Glutamatergic neuron (in vitro differentiated cells): ENCODE results near the gene LRRC36. TPM values are rescaled to one million over a fixed set of nuclear protein-coding genes. Genes with fewer than 3 reads are reported as not detected.
"Not testable (repeated sequence)": the region's sequence is repeated elsewhere in the genome, so short reads cannot be mapped to it uniquely, and the experiment has no call there.

Experiments used
- DNase-seq: peaks from one replicate; pipeline ENCODE4 v3.0.0; 2022
- H3K27ac Mint-ChIP-seq: one replicate; pipeline ENCODE4 v1.8.0; 2020; ENCODE audit warnings: mild to moderate bottlenecking, mixed read lengths, inconsistent platforms; ENCODE audit not compliant: unreplicated experiment
- H3K27me3 Mint-ChIP-seq: one replicate; pipeline ENCODE4 v1.8.0; 2020; ENCODE audit warnings: mild to moderate bottlenecking, moderate library complexity, mixed read lengths, inconsistent platforms; ENCODE audit not compliant: unreplicated experiment
- H3K36me3 Mint-ChIP-seq: one replicate; pipeline ENCODE4 v1.8.0; 2020; ENCODE audit warnings: mild to moderate bottlenecking, mixed read lengths, inconsistent platforms; ENCODE audit not compliant: unreplicated experiment
- H3K4me1 Mint-ChIP-seq: one replicate; pipeline ENCODE4 v1.8.0; 2020; ENCODE audit warnings: mild to moderate bottlenecking, low read depth, mixed read lengths, inconsistent platforms; ENCODE audit not compliant: unreplicated experiment
- H3K4me3 Mint-ChIP-seq: one replicate; pipeline ENCODE4 v1.8.0; 2020; ENCODE audit warnings: mild to moderate bottlenecking, mixed read lengths, inconsistent platforms; ENCODE audit not compliant: unreplicated experiment
- H3K9me3 Mint-ChIP-seq: one replicate; pipeline ENCODE4 v1.8.0; 2020; ENCODE audit warnings: mild to moderate bottlenecking, moderate library complexity, mixed read lengths, inconsistent platforms; ENCODE audit not compliant: unreplicated experiment
- CTCF ChIP-seq: fragments of 200-600 bp; sonication (generic); IDR thresholded peaks from one replicate; pipeline ENCODE4 v1.5.0; 2021; ENCODE audit not compliant: partially characterized antibody, unreplicated experiment
- total RNA-seq: library from RNA; stranded (reverse); fragmentation: NEBNext Ultra II Directional; extraction: Animal tissue kit (Norgen Biotek cat#: 25700); gene quantifications from one replicate; pipeline ENCODE4 v1.2.1, GENCODE V29; 2021; ENCODE audit not compliant: unreplicated experiment

Gene LRRC36
- total RNA-seq, 1 donor from 2014 or later: not detected

DNA sequence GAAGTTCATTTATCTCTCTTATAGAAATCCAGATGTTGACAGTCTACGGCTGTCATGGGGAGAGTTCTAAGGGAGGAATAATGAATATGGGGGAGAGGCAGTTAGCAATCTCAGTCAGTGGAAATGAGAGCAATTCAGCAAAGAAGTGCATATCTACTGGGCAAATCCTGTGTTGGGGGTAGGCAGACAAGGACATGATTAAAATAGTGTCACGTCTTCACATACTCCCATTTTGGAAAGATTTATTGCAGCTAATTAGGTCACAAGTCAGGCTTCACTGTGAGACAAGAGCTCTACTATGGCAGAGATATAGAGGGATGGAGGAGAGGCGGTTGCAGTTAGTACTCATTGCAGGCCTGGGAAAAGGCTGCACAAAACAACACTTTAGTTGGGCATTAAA, 29.8 kb downstream of the LRRC36 start:
- Mint-ChIP-seq H3K4me1 (peaks cover 3% of the 10 kb centered on the region), H3K4me3 (no peak overlapping the region), H3K9me3 (peaks cover 2% of the 10 kb centered on the region), H3K27ac (no peak overlapping the region), H3K27me3 (peaks cover 5% of the 10 kb centered on the region), H3K36me3 (no peaks in the 10 kb centered on the region)
- no peak for DNase-seq
- TF ChIP-seq CTCF: no peak

DNA sequence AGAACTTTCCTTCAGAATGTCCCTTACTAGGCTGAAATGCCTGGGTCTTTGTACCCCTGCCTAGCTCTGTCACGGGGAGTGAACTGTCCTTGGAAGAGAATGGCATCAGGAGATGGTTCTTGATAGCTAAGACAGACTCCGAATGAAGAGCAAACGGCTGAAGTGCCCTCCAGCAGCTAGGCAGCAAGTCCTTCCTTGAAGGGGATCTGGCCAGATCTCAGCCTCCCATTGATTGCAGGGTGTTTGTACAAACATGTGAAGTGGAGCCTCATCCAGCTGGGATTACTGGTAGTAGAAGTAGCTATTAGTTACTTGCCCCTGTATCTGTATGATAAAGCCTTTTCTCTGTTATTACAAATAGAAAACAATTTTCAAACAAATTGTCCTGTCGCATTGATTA, 30.9 kb downstream of the LRRC36 start:
- no peak overlapping the region for H3K27ac Mint-ChIP-seq
- peaks cover 2% of the 10 kb centered on the region for H3K9me3 Mint-ChIP-seq
- no peak for DNase-seq
- H3K36me3 Mint-ChIP-seq: no peaks in the 10 kb centered on the region
- peaks cover 5% of the 10 kb centered on the region for H3K27me3 Mint-ChIP-seq
- H3K4me3 Mint-ChIP-seq: no peak overlapping the region
- peaks cover 3% of the 10 kb centered on the region for H3K4me1 Mint-ChIP-seq
- TF ChIP-seq CTCF: no peak

GRCh38 chr16:67359540-67360269, 33.1 kb downstream of the LRRC36 start:
- not testable (repeated sequence) for H3K36me3 Mint-ChIP-seq, H3K27ac Mint-ChIP-seq, DNase-seq, H3K9me3 Mint-ChIP-seq, H3K27me3 Mint-ChIP-seq, H3K4me3 Mint-ChIP-seq, H3K4me1 Mint-ChIP-seq

GRCh38 chr16:67361038-67361437, 34.4 kb downstream of the LRRC36 start:
- H3K4me3 Mint-ChIP-seq: no peak overlapping the region
- DNase-seq: no peak
- no peaks in the 10 kb centered on the region for H3K9me3 Mint-ChIP-seq
- no peaks in the 10 kb centered on the region for H3K36me3 Mint-ChIP-seq
- peaks cover 5% of the 10 kb centered on the region for H3K27me3 Mint-ChIP-seq
- no peak overlapping the region for H3K27ac Mint-ChIP-seq
- no peak for TF ChIP-seq CTCF
- H3K4me1 Mint-ChIP-seq: peaks cover 4% of the 10 kb centered on the region

GRCh38 chr16:67364600-67365235, 38.1 kb downstream of the LRRC36 start:
- Mint-ChIP-seq H3K36me3 (no peaks in the 10 kb centered on the region), H3K27me3 (peaks cover 2% of the 10 kb centered on the region), H3K9me3 (no peaks in the 10 kb centered on the region), H3K4me3 (no peak overlapping the region), H3K4me1 (peaks cover 4% of the 10 kb centered on the region), H3K27ac (no peak overlapping the region)
- DNase-seq: no peak
- TF ChIP-seq CTCF: no peak
